Measurements from ENCODE around the gene OR8J3.
"Not testable (repeated sequence)": the region's sequence is repeated elsewhere in the genome, so short reads cannot be mapped to it uniquely, and the experiment has no call there.

OR8J3 gene, protein sequence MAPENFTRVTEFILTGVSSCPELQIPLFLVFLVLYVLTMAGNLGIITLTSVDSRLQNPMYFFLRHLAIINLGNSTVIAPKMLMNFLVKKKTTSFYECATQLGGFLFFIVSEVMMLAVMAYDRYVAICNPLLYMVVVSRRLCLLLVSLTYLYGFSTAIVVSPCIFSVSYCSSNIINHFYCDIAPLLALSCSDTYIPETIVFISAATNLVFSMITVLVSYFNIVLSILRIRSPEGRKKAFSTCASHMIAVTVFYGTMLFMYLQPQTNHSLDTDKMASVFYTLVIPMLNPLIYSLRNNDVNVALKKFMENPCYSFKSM

DNA sequence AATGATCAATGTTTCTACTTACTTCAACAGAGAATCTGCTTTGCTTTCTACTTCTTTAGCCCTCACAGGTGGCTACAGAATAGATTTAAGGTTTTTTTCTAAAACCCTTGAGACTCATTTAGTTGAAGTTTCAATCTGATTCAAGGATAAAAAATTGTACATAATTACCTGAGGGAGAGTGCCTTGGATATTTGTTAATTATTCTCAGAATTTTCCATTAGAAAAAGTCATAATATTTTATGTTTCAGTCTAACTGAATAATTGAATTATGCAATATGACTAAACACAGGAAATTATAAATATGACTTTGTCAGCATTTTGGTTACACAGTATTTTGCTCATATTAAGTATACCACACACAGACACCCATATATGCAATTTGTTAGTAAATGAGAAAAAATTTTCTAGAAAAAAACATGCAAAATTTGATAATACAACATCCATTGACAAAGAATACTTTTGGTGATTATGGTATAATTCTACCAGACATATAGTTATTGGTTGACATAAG, at the start of gene OR8J3:
TSS of gene OR8J3 (minus strand) at position 51 of the 511 bp plus-strand sequence. CDS start 2,483 bp downstream, outside the sequence.
- Mint-ChIP-seq H3K9me3 (peaks cover 13% of the 10 kb centered on the region), H3K27me3 (no peaks in the 10 kb centered on the region)
- ATAC-seq: no peak

DNA sequence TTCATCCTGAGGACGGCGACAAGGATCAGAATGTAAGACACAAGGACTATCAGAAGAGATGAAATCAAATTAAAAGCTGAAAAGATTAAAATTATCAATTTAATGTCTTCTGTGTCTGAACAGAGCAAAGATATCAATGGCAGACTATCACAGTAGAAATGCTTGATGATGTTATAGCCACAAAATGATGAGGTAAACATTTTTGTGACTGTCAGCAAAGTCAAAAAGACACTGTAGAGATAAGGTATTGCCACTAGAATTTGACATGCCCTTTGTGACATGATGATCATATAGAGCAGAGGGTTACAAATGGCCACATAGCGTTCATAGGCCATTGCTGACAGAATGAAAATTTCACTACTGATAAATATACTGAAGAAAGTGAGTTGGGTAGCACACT, 48.6 kb upstream of the OR8J3 start:
- no peak for ATAC-seq
- no peak overlapping the region for H3K27ac Mint-ChIP-seq
- peaks cover 7% of the 10 kb centered on the region for H3K9me3 Mint-ChIP-seq
- no peaks in the 10 kb centered on the region for H3K36me3 Mint-ChIP-seq
- H3K27me3 Mint-ChIP-seq: no peaks in the 10 kb centered on the region
- H3K4me3 Mint-ChIP-seq: no peak overlapping the region
- H3K4me1 Mint-ChIP-seq: no peaks in the 10 kb centered on the region

More for the DNA sequence above, at the start of gene OR8J3:
- Mint-ChIP-seq H3K36me3 (no peaks in the 10 kb centered on the region), H3K4me1 (no peaks in the 10 kb centered on the region), H3K4me3 (no peak within 1 kb of the TSS), H3K27ac (no peak within 1 kb of the TSS)

- no peak for ATAC-seq
These were observed 43.5 kb upstream of the OR8J3 start for GRCh38 chr11:56183459-56183858.

GRCh38 chr11:56176318-56176717, 36.3 kb upstream of the OR8J3 start, which contains the start of gene OR5J2:
Gene OR5J2, plus strand, starts transcription at chr11:56176618. Its CDS starts 0 bp downstream, at chr11:56176618.
- Mint-ChIP-seq H3K4me3 (no peak within 1 kb of the TSS), H3K27me3 (no peaks in the 10 kb centered on the region), H3K9me3 (peaks cover 9% of the 10 kb centered on the region), H3K36me3 (no peaks in the 10 kb centered on the region), H3K4me1 (no peaks in the 10 kb centered on the region), H3K27ac (no peak within 1 kb of the TSS)
- ATAC-seq: no peak

More at GRCh38 chr11:56183459-56183858, 43.5 kb upstream of the OR8J3 start:
- Mint-ChIP-seq H3K36me3 (no peaks in the 10 kb centered on the region), H3K4me3 (no peak overlapping the region), H3K4me1 (no peaks in the 10 kb centered on the region), H3K9me3 (peaks cover 17% of the 10 kb centered on the region), H3K27ac (no peak overlapping the region), H3K27me3 (no peaks in the 10 kb centered on the region)

- Mint-ChIP-seq H3K9me3 (peaks cover 6% of the 10 kb centered on the region), H3K27ac (no peak overlapping the region), H3K36me3 (no peaks in the 10 kb centered on the region), H3K27me3 (no peaks in the 10 kb centered on the region), H3K4me1 (no peaks in the 10 kb centered on the region), H3K4me3 (no peak overlapping the region)
- ATAC-seq: no peak
These were observed 32.3 kb upstream of the OR8J3 start for GRCh38 chr11:56172256-56172830.

DNA sequence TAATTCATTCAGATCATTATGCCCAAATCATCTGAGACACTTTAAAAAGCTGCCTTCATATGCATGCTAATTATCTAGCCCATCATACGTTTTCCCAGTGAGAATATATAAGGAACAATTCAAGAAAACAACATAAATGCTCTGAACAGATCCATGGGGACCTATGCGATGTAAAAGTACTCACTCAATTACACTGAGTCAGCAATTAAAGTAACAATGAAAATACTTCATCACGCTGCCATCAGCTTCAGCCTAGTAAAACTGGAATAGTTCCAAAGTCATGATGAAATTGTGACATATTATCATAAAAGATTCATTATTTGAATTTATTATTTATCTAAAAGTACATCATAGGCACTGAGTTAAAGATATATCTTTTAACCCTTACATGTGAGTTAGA, 23.8 kb upstream of the OR8J3 start:
- no peak for ATAC-seq
- Mint-ChIP-seq H3K36me3 (no peaks in the 10 kb centered on the region), H3K4me1 (no peaks in the 10 kb centered on the region), H3K27me3 (no peaks in the 10 kb centered on the region), H3K9me3 (peaks cover 1% of the 10 kb centered on the region), H3K27ac (no peak overlapping the region), H3K4me3 (no peak overlapping the region)

DNA sequence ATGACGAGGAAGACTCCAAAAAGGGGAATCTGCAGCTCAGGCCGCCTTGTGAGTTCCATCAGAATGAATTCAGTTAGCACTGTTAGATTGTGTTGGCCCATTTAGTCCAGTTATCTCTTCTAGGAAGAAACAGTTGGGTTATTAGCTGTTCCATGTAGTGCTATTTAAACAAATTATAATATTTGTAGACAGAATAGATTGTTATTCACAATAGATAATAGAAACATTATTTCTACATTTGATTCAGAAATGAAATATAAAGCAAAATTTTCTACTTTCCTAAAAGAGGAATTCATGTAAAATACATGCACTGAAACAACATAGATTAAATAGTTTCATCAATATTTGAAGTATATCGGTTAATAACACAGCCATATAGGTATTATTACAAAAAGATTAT, 20.2 kb upstream of the OR8J3 start, which contains the start of gene OR8K5:
TSS of gene OR8K5 (minus strand) at position 101 of the 400 bp plus-strand sequence. CDS start at position 101, 0 bp downstream.
- Mint-ChIP-seq H3K36me3 (no peaks in the 10 kb centered on the region), H3K4me1 (no peaks in the 10 kb centered on the region), H3K4me3 (no peak within 1 kb of the TSS), H3K9me3 (peaks cover 4% of the 10 kb centered on the region), H3K27ac (no peak within 1 kb of the TSS), H3K27me3 (no peaks in the 10 kb centered on the region)
- no peak for ATAC-seq

GRCh38 chr11:56152333-56152732, 12.3 kb upstream of the OR8J3 start:
- Mint-ChIP-seq H3K4me1 (no peaks in the 10 kb centered on the region), H3K36me3 (no peaks in the 10 kb centered on the region), H3K27me3 (no peaks in the 10 kb centered on the region), H3K9me3 (peaks cover 5% of the 10 kb centered on the region), H3K27ac (no peak overlapping the region), H3K4me3 (no peak overlapping the region)
- no peak for ATAC-seq

- Mint-ChIP-seq H3K36me3 (no peaks in the 10 kb centered on the region), H3K4me3 (no peak overlapping the region), H3K4me1 (no peaks in the 10 kb centered on the region), H3K27me3 (no peaks in the 10 kb centered on the region), H3K27ac (no peak overlapping the region), H3K9me3 (peaks cover 5% of the 10 kb centered on the region)
- ATAC-seq: no peak
These were observed 11.4 kb upstream of the OR8J3 start for GRCh38 chr11:56151376-56151775.

DNA sequence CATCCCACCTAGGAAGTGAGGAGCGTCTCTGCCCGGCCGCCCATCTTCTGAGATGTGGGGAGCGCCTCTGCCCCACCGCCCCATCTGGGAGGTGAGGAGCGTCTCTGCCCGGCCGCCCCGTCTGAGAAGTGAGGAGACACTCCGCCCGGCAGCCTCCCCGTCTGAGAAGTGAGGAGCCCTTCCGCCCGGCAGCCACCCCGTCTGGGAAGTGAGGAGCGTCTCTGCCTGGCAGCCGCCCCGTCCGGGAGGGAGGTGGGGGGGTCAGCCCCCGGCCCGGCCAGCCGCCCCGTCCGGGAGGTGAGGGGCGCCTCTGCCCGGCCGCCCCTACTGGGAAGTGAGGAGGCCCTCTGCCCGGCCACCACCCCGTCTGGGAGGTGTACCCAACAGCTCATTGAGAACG, 3.7 kb upstream of the OR8J3 start:
- H3K4me1 Mint-ChIP-seq, H3K4me3 Mint-ChIP-seq, ATAC-seq, H3K27ac Mint-ChIP-seq, H3K27me3 Mint-ChIP-seq, H3K36me3 Mint-ChIP-seq, H3K9me3 Mint-ChIP-seq: not testable (repeated sequence)

GRCh38 chr11:56122073-56122472, 17.9 kb downstream of the OR8J3 start, which contains the start of gene OR8H3:
Gene OR8H3, plus strand, starts transcription at chr11:56122373. Its CDS starts 0 bp downstream, at chr11:56122373.
- no peak for ATAC-seq
- Mint-ChIP-seq H3K9me3 (peaks cover 10% of the 10 kb centered on the region), H3K4me3 (no peak within 1 kb of the TSS)

DNA sequence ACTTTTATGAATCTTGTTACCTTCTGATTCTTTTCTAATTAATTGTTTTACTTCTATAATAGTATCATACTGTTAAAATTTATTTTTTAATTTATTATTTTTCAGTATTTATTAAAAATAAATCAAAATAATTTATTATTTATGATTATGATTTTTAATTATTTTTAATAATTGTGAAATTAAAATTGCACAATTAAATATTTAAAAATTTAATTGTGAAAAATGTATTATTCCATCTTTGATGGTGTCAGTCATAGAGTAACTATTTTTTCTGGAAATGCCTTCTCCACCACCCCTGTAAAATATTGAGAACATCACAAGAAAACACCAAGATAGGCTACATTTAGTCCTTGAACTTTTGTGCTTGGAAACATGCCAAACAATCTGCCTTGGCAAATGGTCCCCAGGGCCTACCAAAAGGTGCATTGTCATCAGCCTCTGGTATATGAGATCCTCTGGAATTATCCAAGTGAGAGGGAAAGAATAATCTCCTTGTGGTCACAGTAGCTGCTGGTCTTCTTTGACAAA, 36.7 kb downstream of the OR8J3 start, which contains the start of gene OR8H2:
TSS of gene OR8H2 (plus strand) at position 478 of the 528 bp plus-strand sequence. CDS start 1,356 bp downstream, outside the sequence.
- no peak for ATAC-seq
- Mint-ChIP-seq H3K4me1 (no peaks in the 10 kb centered on the region), H3K27me3 (no peaks in the 10 kb centered on the region), H3K4me3 (no peak within 1 kb of the TSS), H3K9me3 (peaks cover 6% of the 10 kb centered on the region), H3K36me3 (no peaks in the 10 kb centered on the region), H3K27ac (no peak within 1 kb of the TSS)

More at GRCh38 chr11:56122073-56122472, 17.9 kb downstream of the OR8J3 start, which contains the start of gene OR8H3:
- no peaks in the 10 kb centered on the region for H3K4me1 Mint-ChIP-seq
- no peaks in the 10 kb centered on the region for H3K36me3 Mint-ChIP-seq
- H3K27me3 Mint-ChIP-seq: no peaks in the 10 kb centered on the region
- H3K27ac Mint-ChIP-seq: no peak within 1 kb of the TSS

DNA sequence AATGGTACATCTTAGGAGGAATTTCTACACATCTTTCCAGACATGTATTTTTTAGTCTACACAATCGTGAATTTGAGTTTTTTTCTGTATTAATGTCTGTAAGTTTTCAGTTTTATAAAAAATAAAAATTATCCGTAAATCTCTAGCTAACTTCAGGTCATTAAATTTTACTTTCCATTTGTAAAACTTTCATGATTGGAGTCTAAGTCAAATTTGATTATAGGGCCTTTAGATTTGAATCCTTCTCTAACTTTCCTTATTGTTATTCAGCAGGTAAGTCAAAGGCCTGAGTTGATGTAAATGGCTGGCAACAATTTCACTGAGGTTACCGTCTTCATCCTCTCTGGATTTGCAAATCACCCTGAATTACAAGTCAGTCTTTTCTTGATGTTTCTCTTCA, 47.0 kb downstream of the OR8J3 start, which contains the start of gene OR8I2:
TSS of gene OR8I2 (plus strand) at position 301 of the 400 bp plus-strand sequence. CDS start at position 301, 0 bp downstream.
- Mint-ChIP-seq H3K9me3 (peaks cover 6% of the 10 kb centered on the region), H3K27ac (no peak within 1 kb of the TSS), H3K4me1 (no peaks in the 10 kb centered on the region), H3K27me3 (no peaks in the 10 kb centered on the region), H3K36me3 (no peaks in the 10 kb centered on the region), H3K4me3 (no peak within 1 kb of the TSS)
- no peak for ATAC-seq

GRCh38 chr11:56089697-56090096, 50.3 kb downstream of the OR8J3 start:
- Mint-ChIP-seq H3K36me3 (no peaks in the 10 kb centered on the region), H3K9me3 (peaks cover 2% of the 10 kb centered on the region)

More at GRCh38 chr11:56089697-56090096, 50.3 kb downstream of the OR8J3 start:
- Mint-ChIP-seq H3K4me1 (no peaks in the 10 kb centered on the region), H3K27me3 (no peaks in the 10 kb centered on the region), H3K4me3 (no peak overlapping the region), H3K27ac (no peak overlapping the region)
- no peak for ATAC-seq

All from stimulated activated memory B cell treated with anti-CD40 and anti-IgM and Interleukin-4, amounts not matched to agents 10 μg/mL and 1 μg/mL and 100 μg/mL, for 72 hours (primary cell).